NCI-H2029 (cell line): ENCODE results near the gene XYLT2.
A peak's percentile ranks its signal among the peaks of the same experiment; 100 is the strongest.
"Not testable (repeated sequence)": the region's sequence is repeated elsewhere in the genome, so short reads cannot be mapped to it uniquely, and the experiment has no call there.

Experiments used
- DNase-seq: peaks from one replicate; lab custom pipeline; 2025; lab: John Stamatoyannopoulos, UW

Gene XYLT2

DNA sequence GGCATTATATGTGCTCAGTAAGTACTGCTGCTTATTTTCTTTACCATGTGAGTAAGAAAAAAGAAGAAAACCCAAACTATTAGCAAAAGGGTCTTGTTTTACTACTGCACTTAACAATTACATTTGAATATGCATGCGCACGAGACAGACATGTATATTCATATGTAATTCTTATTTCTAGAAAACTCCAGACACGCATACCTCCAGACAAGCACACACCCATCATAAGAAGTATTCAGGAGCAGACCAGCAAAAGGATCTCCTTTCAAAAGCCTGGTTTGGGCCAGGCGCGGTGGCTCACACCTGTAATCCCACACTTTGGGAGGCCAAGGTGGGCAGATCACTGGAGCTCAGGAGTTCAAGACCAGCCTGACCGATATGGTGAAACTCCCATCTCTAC, 43.6 kb downstream of the XYLT2 start:
- DNase-seq, result no peak

DNA sequence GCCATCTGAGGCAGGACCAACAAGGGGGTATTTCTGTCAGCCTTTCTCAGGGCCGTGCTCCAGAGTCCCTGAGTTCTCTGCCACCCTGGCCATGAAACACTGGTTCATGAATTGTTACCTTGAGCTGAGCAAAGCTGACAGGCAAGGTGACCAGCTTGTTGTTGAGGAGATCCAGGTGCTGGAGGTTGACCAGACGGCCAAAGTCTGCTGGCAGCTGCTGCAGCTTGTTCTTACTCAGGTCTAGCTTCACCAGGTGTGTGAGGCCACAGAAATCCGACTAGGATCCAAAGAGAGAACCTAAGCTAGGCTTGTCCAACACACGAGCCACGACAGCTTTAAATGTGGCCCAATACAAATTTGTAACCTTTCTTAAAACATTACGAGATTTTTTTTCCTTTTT, 46.7 kb downstream of the XYLT2 start:
- no peak for DNase-seq

DNA sequence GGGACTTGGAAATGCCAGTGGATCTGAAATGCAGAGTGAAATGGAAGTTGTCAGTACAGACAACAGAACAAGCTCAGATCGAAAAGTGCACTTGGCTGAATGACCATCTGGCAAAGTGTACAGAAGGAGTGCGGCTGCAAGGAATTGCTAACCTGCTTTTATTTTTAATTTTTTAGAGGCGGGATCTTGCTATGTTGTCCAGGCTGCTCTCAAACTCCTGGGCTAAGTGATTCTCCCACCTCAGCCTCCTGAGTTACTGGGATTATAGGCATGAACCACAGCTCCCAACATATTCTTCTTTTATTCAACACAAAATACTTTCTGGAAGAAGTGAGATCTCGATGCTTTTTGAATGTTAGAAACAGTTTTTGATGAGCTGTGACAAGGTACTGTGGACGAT, 47.8 kb downstream of the XYLT2 start:
- DNase-seq, result no peak

DNA sequence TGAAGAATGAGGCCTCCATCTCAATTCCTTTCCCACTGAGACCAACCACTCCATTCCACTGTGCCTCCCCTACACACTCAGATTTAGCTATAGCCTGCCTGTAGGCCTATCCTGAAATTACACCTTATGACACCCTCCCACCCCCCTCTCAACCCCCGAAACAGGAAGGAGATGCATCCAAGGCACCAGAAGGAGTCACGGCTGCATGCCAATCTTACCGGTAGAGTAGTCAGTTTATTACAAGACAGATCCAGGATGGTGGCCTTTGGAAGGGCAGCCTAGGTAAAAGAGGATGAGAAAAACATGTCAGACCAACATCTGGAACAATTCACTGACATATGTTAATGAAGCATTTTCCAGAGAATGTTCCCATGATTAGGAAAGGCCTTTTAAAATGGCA, 48.8 kb downstream of the XYLT2 start:
- DNase-seq, result no peak

DNA sequence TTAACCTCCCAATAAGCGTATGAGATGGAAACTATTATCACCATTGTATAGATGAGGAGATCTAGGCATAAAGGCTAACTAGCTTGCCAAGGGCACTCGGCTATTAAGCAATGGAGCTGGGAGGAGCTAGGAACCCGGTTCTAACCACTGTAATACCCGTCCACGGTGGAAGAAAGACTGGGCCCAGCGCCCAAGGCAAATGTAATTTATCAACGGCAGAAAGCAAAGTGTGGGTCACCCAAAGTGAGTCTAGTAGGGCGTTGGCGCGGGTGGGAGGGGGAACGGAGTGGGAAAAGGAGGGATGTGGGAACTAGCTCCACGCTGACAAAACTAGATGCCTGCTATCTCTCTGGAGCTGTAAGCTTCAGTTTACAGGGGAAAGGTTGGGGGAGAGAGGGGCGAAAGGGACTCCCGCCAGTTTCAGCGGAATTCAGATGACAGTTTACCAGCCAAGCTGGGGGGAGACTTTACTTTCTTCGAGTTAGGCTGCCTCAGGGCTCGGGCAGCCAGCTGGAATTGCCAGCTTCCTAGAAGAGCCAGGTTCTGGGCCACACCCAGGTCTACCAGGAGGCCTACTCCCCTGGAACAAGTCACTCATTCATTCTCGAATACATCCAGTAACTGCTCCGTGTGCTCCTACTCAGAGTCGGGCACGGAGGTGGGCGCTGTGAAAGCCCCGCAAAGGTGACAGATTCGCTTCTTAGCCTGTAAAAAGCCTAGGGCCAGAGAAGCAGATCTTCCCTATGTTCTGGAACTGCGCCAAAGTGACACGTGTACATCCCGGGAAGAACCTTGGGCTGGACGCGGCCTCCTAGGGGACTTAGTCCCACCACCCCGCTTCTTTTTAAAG, 50.6 kb downstream of the XYLT2 start:
- peak; percentile 47 for DNase-seq

DNA sequence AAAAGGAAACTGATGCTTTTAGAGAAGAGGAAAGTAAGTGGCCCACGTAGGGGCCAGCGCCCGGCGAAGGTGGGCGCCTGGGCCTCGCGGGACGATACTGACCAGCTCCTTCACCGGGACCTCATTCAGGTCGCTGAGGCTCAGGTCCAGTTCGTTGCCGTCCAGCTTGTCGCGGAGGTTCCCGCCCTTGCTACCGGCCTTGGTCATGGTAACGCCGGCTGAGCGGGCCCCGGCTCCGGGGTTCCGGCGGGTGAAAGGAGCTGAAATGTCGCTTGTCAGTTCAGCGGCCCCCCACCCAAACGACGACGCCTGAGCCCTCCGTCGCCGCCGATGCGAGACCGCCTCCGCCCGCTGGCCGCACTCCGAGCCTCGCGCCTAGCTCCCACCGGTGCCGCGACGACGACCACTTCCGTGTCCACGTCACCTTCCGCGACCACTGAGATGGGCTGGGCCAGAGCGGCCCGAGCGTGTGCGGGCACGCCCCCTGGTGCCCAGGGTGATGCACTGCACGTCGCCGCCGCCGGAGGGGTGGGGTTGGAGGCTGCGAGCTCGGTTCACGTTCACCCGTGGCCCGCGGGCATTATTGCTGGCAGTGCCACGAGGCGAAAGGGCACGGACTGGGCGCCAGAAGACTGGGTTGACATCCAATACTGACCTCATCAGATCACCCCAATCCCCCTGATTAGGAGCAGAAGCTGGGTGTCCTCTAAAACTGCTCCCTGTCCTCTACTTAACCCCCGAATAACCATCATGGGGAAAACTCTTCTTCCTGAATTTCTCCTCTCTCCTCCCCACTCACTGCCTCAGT, 51.4 kb downstream of the XYLT2 start, which contains the start of gene LRRC59:
Gene LRRC59, minus strand, starts transcription at position 413 of the 808 bp plus-strand sequence. Its CDS starts 206 bp downstream, at position 207.
- peak; percentile 73 for DNase-seq

DNA sequence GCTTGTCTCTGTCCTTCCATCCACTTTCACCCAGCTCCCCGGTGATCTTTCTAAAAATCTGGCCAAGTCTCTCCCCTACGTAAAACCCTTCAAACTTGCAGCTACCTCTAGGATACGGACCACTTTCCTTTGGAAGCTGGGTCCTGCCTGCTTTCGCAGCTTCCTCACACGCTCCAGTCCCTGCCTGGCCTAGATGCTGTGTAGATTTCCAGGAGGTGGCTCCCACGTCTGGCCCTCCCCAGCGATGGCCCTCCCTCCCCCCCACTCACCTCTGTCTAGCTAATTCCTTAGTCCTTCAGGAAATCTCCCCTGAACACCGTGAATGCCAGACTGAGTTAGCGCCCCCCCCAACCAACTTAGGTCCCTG, 52.0 kb downstream of the XYLT2 start:
- DNase-seq, result no peak

DNA sequence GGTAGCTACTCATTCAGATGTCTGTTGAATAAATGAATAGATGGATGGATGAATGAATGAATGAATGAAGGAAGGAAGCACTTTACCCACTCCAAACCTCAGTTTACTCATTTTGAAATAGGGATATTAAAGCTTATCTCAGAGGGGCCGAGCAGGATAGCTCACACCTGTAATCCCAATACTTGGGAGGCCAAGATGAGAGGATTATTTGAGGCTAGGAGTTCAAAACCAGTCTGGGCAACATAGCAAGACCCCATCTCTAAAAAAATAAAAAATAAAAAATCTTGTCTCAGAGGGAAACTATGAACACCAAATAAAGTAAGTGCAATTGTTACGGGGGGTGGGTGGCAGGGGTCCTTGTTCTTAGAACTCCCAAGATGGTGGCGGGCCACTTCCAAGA, 52.7 kb downstream of the XYLT2 start:
- not testable (repeated sequence) for DNase-seq

DNA sequence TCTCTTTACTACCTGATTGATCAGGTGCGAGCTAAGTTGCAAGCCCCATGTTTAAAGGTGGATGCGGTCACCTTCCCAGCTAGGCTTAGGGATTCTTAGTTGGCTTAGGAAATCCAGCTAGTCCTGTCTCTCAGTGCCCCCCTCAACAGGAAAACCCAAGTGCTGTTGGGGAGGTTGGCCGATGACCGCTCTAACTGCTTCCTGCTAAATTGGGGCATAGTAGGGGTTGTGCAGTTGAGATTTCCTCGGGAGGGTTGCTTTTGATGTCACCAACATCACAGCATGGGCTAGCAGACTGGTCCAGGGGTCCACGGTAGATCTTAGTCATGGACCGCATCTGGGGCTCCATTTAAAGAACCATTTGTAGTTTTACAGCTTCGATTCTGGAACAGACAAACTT, 53.7 kb downstream of the XYLT2 start:
- DNase-seq, result not testable (repeated sequence)

DNA sequence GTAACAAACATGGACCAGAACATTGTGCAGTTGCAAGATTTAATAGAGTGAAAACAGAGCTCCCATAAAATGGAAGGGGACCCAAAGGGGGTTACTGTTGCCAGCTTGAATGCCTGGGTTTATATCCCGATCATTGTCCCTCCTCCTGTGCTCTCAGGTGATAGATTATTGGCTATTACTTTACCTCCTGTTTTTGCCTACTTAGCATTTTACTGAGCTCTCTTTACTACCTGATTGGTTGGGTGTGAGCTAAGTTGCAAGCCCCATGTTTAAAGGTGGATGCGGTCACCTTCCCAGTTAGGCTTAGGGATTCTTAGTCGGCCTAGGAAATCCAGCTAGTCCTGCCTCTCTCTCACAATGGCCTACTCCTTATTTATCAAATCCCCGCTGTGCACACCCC, 59.4 kb downstream of the XYLT2 start:
- not testable (repeated sequence) for DNase-seq

DNA sequence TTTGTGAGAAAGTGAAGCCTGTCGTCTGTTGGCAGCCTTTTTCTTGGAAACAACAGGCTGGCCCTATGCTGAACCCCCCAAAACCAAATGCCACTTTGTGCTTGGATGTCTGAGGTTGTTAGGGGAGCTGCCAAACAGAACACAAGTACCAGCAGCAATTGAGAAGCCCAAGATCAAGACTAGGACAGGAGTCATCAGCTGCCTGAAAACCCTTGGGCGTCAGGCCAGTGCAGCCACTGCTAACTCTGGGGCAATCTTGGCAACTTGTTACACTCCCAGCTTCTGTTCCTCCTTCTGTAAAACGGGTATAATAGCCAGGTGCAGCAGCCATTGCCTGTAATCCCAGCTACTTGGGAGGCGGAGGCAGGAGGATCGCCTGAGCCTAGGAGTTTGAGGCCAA, 60.7 kb downstream of the XYLT2 start:
- DNase-seq, result no peak

DNA sequence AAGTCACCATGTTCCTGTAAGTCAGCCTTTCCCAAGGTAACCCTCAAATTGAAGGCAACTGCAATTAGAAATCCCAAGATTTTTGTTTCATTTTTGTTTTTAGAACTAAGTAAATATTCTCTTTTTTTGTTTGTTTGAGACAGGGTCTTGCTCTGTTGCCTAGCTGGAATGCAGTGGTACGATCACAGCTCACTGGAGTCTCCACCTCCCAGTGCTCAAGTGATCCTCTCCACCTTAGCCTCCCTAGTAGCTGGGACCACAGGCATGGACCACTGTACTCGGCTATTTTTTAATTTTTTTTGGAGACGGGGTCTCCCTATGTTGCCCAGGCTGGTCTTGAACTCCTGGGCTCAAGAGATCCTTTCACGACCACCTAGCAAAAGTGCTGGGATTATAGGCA, 62.0 kb downstream of the XYLT2 start:
- DNase-seq, result no peak
